Esophagus (tissue), 2 donors: ENCODE measurements around the gene BLOC1S4. TPM values are rescaled to one million over a fixed set of nuclear protein-coding genes. Genes with fewer than 3 reads are reported as not detected.
A peak's percentile ranks its signal among the peaks of the same experiment; 100 is the strongest.

Experiments used
- H3K27ac ChIP-seq, 2 donors: one replicate each; pipeline ENCODE4 v1.5.1; 2013; ENCODE audit warnings: low read depth in 2 of 2, mild to moderate bottlenecking in 2 of 2, inconsistent platforms in 1 of 2, low read length in 1 of 2, moderate library complexity in 1 of 2
- H3K27me3 ChIP-seq, 2 donors: one replicate each; pipeline ENCODE4 v1.6.1; 2013; ENCODE audit warnings: low read length in 2 of 2, control low read depth in 1 of 2, mild to moderate bottlenecking in 1 of 2; ENCODE audit not compliant: insufficient read depth in 2 of 2, control insufficient read depth in 1 of 2
- H3K36me3 ChIP-seq, 2 donors: one replicate each; pipeline ENCODE4 v1.6.1; 2013; ENCODE audit warnings: low read length in 1 of 2; ENCODE audit not compliant: control insufficient read depth in 2 of 2, insufficient read depth in 2 of 2
- H3K4me1 ChIP-seq, 2 donors: one replicate each; pipeline ENCODE4 v1.6.1; 2013; ENCODE audit warnings: low read length in 1 of 2; ENCODE audit not compliant: control insufficient read depth in 2 of 2, insufficient read depth in 2 of 2
- H3K4me3 ChIP-seq, 2 donors: one replicate each; pipeline ENCODE4 v1.5.1; 2013; ENCODE audit warnings: low read length in 2 of 2, mild to moderate bottlenecking in 2 of 2, low read depth in 1 of 2, moderate library complexity in 1 of 2
- H3K9me3 ChIP-seq, 2 donors: one replicate each; pipeline ENCODE4 v1.6.1; 2013; ENCODE audit warnings: mild to moderate bottlenecking in 2 of 2, low read depth in 1 of 2, low read length in 1 of 2, moderate library complexity in 1 of 2; ENCODE audit not compliant: control insufficient read depth in 2 of 2, insufficient read depth in 1 of 2
- WGBS, 2 donors: extraction: QIAGEN DNeasy Blood & Tissue Kit; methylation state at CpG; one replicate each; pipeline ENCODE4 v1.1.7; 2013; 5-methylcytosine and 5-hydroxymethylcytosine counted together
- polyA plus RNA-seq, 2 donors: library from polyadenylated mRNA; stranded (reverse); fragments of 200-250 nt; gene quantifications; one replicate each; pipeline ENCODE4 v1.2.3, GENCODE V29; 2013
- donor health status: healthy with polysubstance abuse.
- donor health status: Bipolar disorder and iron deficiency.

BLOC1S4 gene
- polyA plus RNA-seq, 2 donors, result 5.4 to 9.9 TPM

GRCh38 chr4:6710996-6711395, 5.0 kb upstream of the BLOC1S4 start:
- 74% methylated on average over 2 of the region's 2 CpGs for WGBS, 2 donors

GRCh38 chr4:6714954-6715353, 1.0 kb upstream of the BLOC1S4 start:
- no peak overlapping the region for H3K27ac ChIP-seq
- WGBS, 2 donors, result 76 to 88% methylated on average over 1 of the region's 1 CpG
- no peaks in the 10 kb centered on the region for H3K27me3 ChIP-seq

More at GRCh38 chr4:6710996-6711395, 5.0 kb upstream of the BLOC1S4 start:
- H3K36me3 ChIP-seq, result peaks cover 0 to 4% of the 10 kb centered on the region in 2 donors
- peaks cover 0 to 9% of the 10 kb centered on the region in 2 donors for H3K4me1 ChIP-seq
- no peak overlapping the region for H3K4me3 ChIP-seq
- no peaks in the 10 kb centered on the region for H3K9me3 ChIP-seq
- H3K27me3 ChIP-seq, result no peaks in the 10 kb centered on the region
- H3K27ac ChIP-seq, result no peak overlapping the region

GRCh38 chr4:6715704-6716017, 313 bp upstream of the BLOC1S4 start:
- H3K36me3 ChIP-seq, result no peaks in the 10 kb centered on the region
- H3K4me1 ChIP-seq, result no peaks in the 10 kb centered on the region
- no peaks in the 10 kb centered on the region for H3K9me3 ChIP-seq
- H3K27me3 ChIP-seq, result no peaks in the 10 kb centered on the region
- WGBS, 2 donors, result 7 to 9% methylated on average over 9 of the region's 9 CpGs
- H3K27ac ChIP-seq, result peak overlapping the region in 1 of 2 donors; percentile 5
- H3K4me3 ChIP-seq, result peak overlapping the region; percentile 63 to 83

More at GRCh38 chr4:6714954-6715353, 1.0 kb upstream of the BLOC1S4 start:
- no peaks in the 10 kb centered on the region for H3K9me3 ChIP-seq
- H3K4me3 ChIP-seq, result no peak overlapping the region
- peaks cover 0 to 4% of the 10 kb centered on the region in 2 donors for H3K4me1 ChIP-seq
- no peaks in the 10 kb centered on the region for H3K36me3 ChIP-seq

GRCh38 chr4:6716958-6717655, 1.1 kb downstream of the BLOC1S4 start:
- Histone ChIP-seq H3K36me3 (no peaks in the 10 kb centered on the region), H3K4me3 (peak overlapping the region; percentile 63 to 83), H3K9me3 (no peaks in the 10 kb centered on the region), H3K27ac (peak overlapping the region in 1 of 2 donors; percentile 94), H3K27me3 (no peaks in the 10 kb centered on the region), H3K4me1 (no peaks in the 10 kb centered on the region)
- 16 to 17% methylated on average over 7 of the region's 7 CpGs for WGBS, 2 donors

GRCh38 chr4:6718932-6719610, 3.1 kb downstream of the BLOC1S4 start:
- Histone ChIP-seq H3K36me3 (no peaks in the 10 kb centered on the region), H3K27me3 (no peaks in the 10 kb centered on the region), H3K9me3 (no peaks in the 10 kb centered on the region), H3K4me3 (no peak overlapping the region), H3K27ac (no peak overlapping the region), H3K4me1 (no peaks in the 10 kb centered on the region)
- WGBS, 2 donors, result 84 to 86% methylated on average over 7 of the region's 7 CpGs

- Histone ChIP-seq H3K9me3 (no peaks in the 10 kb centered on the region), H3K4me3 (no peak overlapping the region), H3K36me3 (no peaks in the 10 kb centered on the region), H3K27me3 (no peaks in the 10 kb centered on the region), H3K27ac (no peak overlapping the region), H3K4me1 (peaks cover 0 to 3% of the 10 kb centered on the region in 2 donors)
- 65 to 69% methylated on average over 8 of the region's 8 CpGs for WGBS, 2 donors
These were observed 3.7 kb downstream of the BLOC1S4 start for GRCh38 chr4:6719611-6720179.

- Histone ChIP-seq H3K4me3 (no peak overlapping the region), H3K36me3 (no peaks in the 10 kb centered on the region), H3K27ac (no peak overlapping the region), H3K27me3 (no peaks in the 10 kb centered on the region), H3K4me1 (peaks cover 0 to 5% of the 10 kb centered on the region in 2 donors), H3K9me3 (no peaks in the 10 kb centered on the region)
- 3 to 5% methylated on average over 14 of the region's 14 CpGs for WGBS, 2 donors
These were observed 4.3 kb downstream of the BLOC1S4 start for GRCh38 chr4:6720202-6720699.

- WGBS, 2 donors, result 97 to 98% methylated on average over 10 of the region's 10 CpGs
- H3K4me1 ChIP-seq, result peaks cover 0 to 5% of the 10 kb centered on the region in 2 donors
- no peaks in the 10 kb centered on the region for H3K27me3 ChIP-seq
- no peaks in the 10 kb centered on the region for H3K36me3 ChIP-seq
- H3K27ac ChIP-seq, result no peak overlapping the region
- no peaks in the 10 kb centered on the region for H3K9me3 ChIP-seq
- no peak overlapping the region for H3K4me3 ChIP-seq
These were observed 5.1 kb downstream of the BLOC1S4 start for GRCh38 chr4:6721121-6721520.

- Histone ChIP-seq H3K4me3 (no peak overlapping the region), H3K4me1 (peaks cover 0 to 5% of the 10 kb centered on the region in 2 donors), H3K9me3 (no peaks in the 10 kb centered on the region), H3K27me3 (no peaks in the 10 kb centered on the region), H3K36me3 (no peaks in the 10 kb centered on the region), H3K27ac (no peak overlapping the region)
- 96 to 97% methylated on average over 12 of the region's 12 CpGs for WGBS, 2 donors
These were observed 6.9 kb downstream of the BLOC1S4 start for GRCh38 chr4:6722891-6723290.
